WTC11 (cell line): ENCODE results near the gene LY6G6C. TPM values are rescaled to one million over a fixed set of nuclear protein-coding genes. Genes with fewer than 3 reads are reported as not detected.

Source experiments
- AFF4 ChIP-seq: sonication (generic); formaldehyde crosslinking; IDR thresholded peaks from 2 replicates; pipeline ENCODE4 v1.8.1; 2023; ENCODE audit warnings: mild to moderate bottlenecking, missing genetic modification reagents, borderline replicate concordance
- CBFB ChIP-seq: sonication (generic); formaldehyde crosslinking; IDR thresholded peaks from 2 replicates; pipeline ENCODE4 v1.8.1; 2022; ENCODE audit warnings: mild to moderate bottlenecking, low read depth, missing genetic modification reagents
- E2F1 ChIP-seq: sonication (generic); formaldehyde crosslinking; IDR thresholded peaks from 2 replicates; pipeline ENCODE4 v1.8.0; 2022; ENCODE audit warnings: mild to moderate bottlenecking, missing genetic modification reagents
- ELF4 ChIP-seq: sonication (generic); formaldehyde crosslinking; IDR thresholded peaks from 2 replicates; pipeline ENCODE4 v1.8.1; 2022; ENCODE audit warnings: low read depth, mild to moderate bottlenecking, moderate library complexity, missing genetic modification reagents
- ETV6 ChIP-seq: sonication (generic); formaldehyde crosslinking; IDR thresholded peaks from 2 replicates; pipeline ENCODE4 v1.8.1; 2022; ENCODE audit warnings: mild to moderate bottlenecking, missing genetic modification reagents
- FOXJ3 ChIP-seq: sonication (generic); formaldehyde crosslinking; IDR thresholded peaks from 2 replicates; pipeline ENCODE4 v1.9.0; 2021; ENCODE audit warnings: missing genetic modification reagents, mild to moderate bottlenecking, borderline replicate concordance
- FOXP1 ChIP-seq: sonication (generic); formaldehyde crosslinking; IDR thresholded peaks from 2 replicates; pipeline ENCODE4 v1.8.0; 2022; ENCODE audit warnings: missing genetic modification reagents, mild to moderate bottlenecking, moderate library complexity, borderline replicate concordance
- GABPB1 ChIP-seq: sonication (generic); formaldehyde crosslinking; IDR thresholded peaks from 2 replicates; pipeline ENCODE4 v1.8.1; 2023; ENCODE audit warnings: mild to moderate bottlenecking, missing genetic modification reagents
- GTF2I ChIP-seq: fragments of 250-450 bp; sonication (Bioruptor Pico); conservative IDR thresholded peaks from 2 replicates; pipeline ENCODE4 v1.4.0; 2021; ENCODE audit warnings: mild to moderate bottlenecking
- HMGA2 ChIP-seq: fragments of 250-450 bp; sonication (Bioruptor Pico); IDR thresholded peaks from 2 replicates; pipeline ENCODE4 v1.4.0; 2021; ENCODE audit warnings: mild to moderate bottlenecking, moderate library complexity
- JAZF1 ChIP-seq: fragments of 250-450 bp; sonication (Bioruptor Pico); IDR thresholded peaks from 2 replicates; pipeline ENCODE4 v1.9.0; 2021; ENCODE audit warnings: moderate library complexity, mild to moderate bottlenecking, inconsistent platforms
- MXD4 ChIP-seq: fragments of 250-450 bp; sonication (Bioruptor Pico); IDR thresholded peaks from 2 replicates; pipeline ENCODE4 v1.8.0; 2021; ENCODE audit warnings: mild to moderate bottlenecking, moderate library complexity, borderline replicate concordance
- MYBL2 ChIP-seq: sonication (generic); formaldehyde crosslinking; IDR thresholded peaks from 2 replicates; pipeline ENCODE4 v1.8.1; 2023; ENCODE audit warnings: mild to moderate bottlenecking, moderate library complexity, missing genetic modification reagents
- NFATC4 ChIP-seq: fragments of 250-450 bp; sonication (Bioruptor Pico); IDR thresholded peaks from 2 replicates; pipeline ENCODE4 v1.9.0; 2021; ENCODE audit warnings: mild to moderate bottlenecking
- NFE2L1 ChIP-seq: sonication (generic); formaldehyde crosslinking; IDR thresholded peaks from 2 replicates; pipeline ENCODE4 v1.8.1; 2023; ENCODE audit warnings: missing genetic modification reagents
- NR2C2 ChIP-seq: sonication (generic); formaldehyde crosslinking; IDR thresholded peaks from 2 replicates; pipeline ENCODE4 v1.8.0; 2022; ENCODE audit warnings: mild to moderate bottlenecking, missing genetic modification reagents
- PRDM15 ChIP-seq: sonication (generic); formaldehyde crosslinking; IDR thresholded peaks from 2 replicates; pipeline ENCODE4 v1.8.0; 2022; ENCODE audit warnings: missing genetic modification reagents
- PRRX2 ChIP-seq: fragments of 250-450 bp; sonication (Bioruptor Pico); IDR thresholded peaks from 2 replicates; pipeline ENCODE4 v1.8.0; 2021; ENCODE audit warnings: mild to moderate bottlenecking
- SMAD3 ChIP-seq: sonication (generic); formaldehyde crosslinking; IDR thresholded peaks from 2 replicates; pipeline ENCODE4 v1.8.0; 2022; ENCODE audit warnings: missing genetic modification reagents, mild to moderate bottlenecking, borderline replicate concordance
- SMAD4 ChIP-seq: sonication (generic); formaldehyde crosslinking; IDR thresholded peaks from 2 replicates; pipeline ENCODE4 v1.8.0; 2022; ENCODE audit warnings: mild to moderate bottlenecking, missing genetic modification reagents
- SOX15 ChIP-seq: fragments of 250-450 bp; sonication (Bioruptor Pico); IDR thresholded peaks from 2 replicates; pipeline ENCODE4 v1.9.0; 2021; ENCODE audit warnings: mild to moderate bottlenecking
- SP1 ChIP-seq: sonication (generic); formaldehyde crosslinking; conservative IDR thresholded peaks from 2 replicates; pipeline ENCODE4 v1.8.1; 2022; ENCODE audit warnings: missing genetic modification reagents
- TEAD1 ChIP-seq: sonication (generic); formaldehyde crosslinking; IDR thresholded peaks from 2 replicates; pipeline ENCODE4 v1.8.0; 2022; ENCODE audit warnings: mild to moderate bottlenecking, missing genetic modification reagents
- TEAD4 ChIP-seq: sonication (generic); formaldehyde crosslinking; IDR thresholded peaks from 2 replicates; pipeline ENCODE4 v1.8.0; 2022; ENCODE audit warnings: mild to moderate bottlenecking, missing genetic modification reagents
- ZBTB43 ChIP-seq: sonication (generic); formaldehyde crosslinking; IDR thresholded peaks from 2 replicates; pipeline ENCODE4 v1.8.1; 2023; ENCODE audit warnings: mild to moderate bottlenecking, missing genetic modification reagents
- ZNF232 ChIP-seq: sonication (generic); formaldehyde crosslinking; IDR thresholded peaks from 2 replicates; pipeline ENCODE4 v1.8.0; 2022; ENCODE audit warnings: mild to moderate bottlenecking, missing genetic modification reagents
- ZNF263 ChIP-seq: sonication (generic); formaldehyde crosslinking; IDR thresholded peaks from 2 replicates; pipeline ENCODE4 v1.8.1; 2022; ENCODE audit warnings: low read depth, mild to moderate bottlenecking, moderate library complexity, missing genetic modification reagents
- ZNF281 ChIP-seq: sonication (generic); formaldehyde crosslinking; IDR thresholded peaks from 2 replicates; pipeline ENCODE4 v1.8.0; 2023; ENCODE audit warnings: mild to moderate bottlenecking, missing genetic modification reagents
- ZNF317 ChIP-seq: sonication (generic); formaldehyde crosslinking; IDR thresholded peaks from 2 replicates; pipeline ENCODE4 v1.8.1; 2023; ENCODE audit warnings: low read depth, mild to moderate bottlenecking, moderate library complexity, missing genetic modification reagents, borderline replicate concordance
- total RNA-seq: library from RNA; stranded (reverse); gene quantifications from 3 replicates; pipeline ENCODE4 v1.2.3, GENCODE V29; 2021

LY6G6C gene
- total RNA-seq, 1 experiment from 2014 or later, result 0.35 TPM

GRCh38 chr6:31739639-31740396, 18.3 kb upstream of the LY6G6C start, which contains the start of gene MSH5 (continued):
- peak; percentile 97 for TF ChIP-seq ZNF281 (CRISPR knock-in tag)
- 0 out of 2 replicates have a peak, but pooled peaks have one; percentile 35 for TF ChIP-seq ZNF263 (CRISPR knock-in tag)
- peak; percentile 87 for TF ChIP-seq SMAD4 (CRISPR knock-in tag)
- TF ChIP-seq ELF4, result no peak
- no peak for TF ChIP-seq PRRX2
- no peak for TF ChIP-seq CBFB
- TF ChIP-seq NFE2L1, result peak; percentile 99
- TF ChIP-seq GABPB1 (CRISPR knock-in tag), result peak; percentile 79
- TF ChIP-seq MYBL2 (CRISPR knock-in tag), result peak; percentile 99
- peak; percentile 61 for TF ChIP-seq PRDM15 (CRISPR knock-in tag)
- peak; percentile 81; the same call in 1 of the 2 replicates for TF ChIP-seq E2F1 (CRISPR knock-in tag)
- peak; percentile 99 for TF ChIP-seq SMAD3 (CRISPR knock-in tag)
- no peak for TF ChIP-seq JAZF1 (CRISPR knock-in tag)
- TF ChIP-seq NFATC4 (CRISPR knock-in tag), result no peak
- no peak for TF ChIP-seq SOX15 (CRISPR knock-in tag)
- peak; percentile 99 for TF ChIP-seq FOXP1 (CRISPR knock-in tag)
- TF ChIP-seq ETV6, result peak; percentile 96
- peak; percentile 98 for TF ChIP-seq TEAD1 (CRISPR knock-in tag)
- TF ChIP-seq AFF4, result no peak
- peak; percentile 89 for TF ChIP-seq TEAD4 (CRISPR knock-in tag)
- TF ChIP-seq HMGA2, result no peak
- peak; percentile 98 for TF ChIP-seq ZNF232 (CRISPR knock-in tag)
- TF ChIP-seq GTF2I (CRISPR knock-in tag), result no peak
- TF ChIP-seq SP1 (CRISPR knock-in tag), result peak; percentile 93
- peak; percentile 50; the same call in 1 of the 2 replicates for TF ChIP-seq ZNF317 (CRISPR knock-in tag)
- TF ChIP-seq MXD4 (CRISPR knock-in tag), result no peak
- peak; percentile 98 for TF ChIP-seq ZBTB43 (CRISPR knock-in tag)
- TF ChIP-seq NR2C2, result peak; percentile 66; the same call in 1 of the 2 replicates
- peak; percentile 87 for TF ChIP-seq FOXJ3 (CRISPR knock-in tag)
